ENCODE measurements around the gene CRYBG1. TPM values are rescaled to one million over a fixed set of nuclear protein-coding genes. Genes with fewer than 3 reads are reported as not detected.

The CRYBG1 gene
- total and polyA plus RNA-seq, 2 of the 4 experiments (the other 2 are of a cell fraction) = 0.38 to 1.1 TPM

DNA sequence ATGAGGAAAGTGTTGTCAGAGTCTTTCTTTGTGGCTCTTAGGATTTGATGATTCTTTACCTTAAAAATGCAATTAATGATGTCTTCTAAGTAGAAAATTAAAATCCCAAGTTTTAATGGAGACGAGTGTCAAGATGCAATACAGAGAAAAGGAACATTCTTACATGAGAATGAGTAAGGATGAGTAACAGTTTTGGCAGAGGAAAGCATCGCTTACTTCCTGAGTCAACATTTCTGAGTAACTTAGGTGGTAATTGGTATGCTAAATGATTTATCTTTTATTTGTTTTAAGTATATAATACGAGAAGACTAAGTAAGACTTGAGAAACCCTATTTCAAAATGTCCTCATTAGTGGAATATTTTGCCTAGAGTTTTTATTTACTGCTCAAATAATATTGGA, 167.5 kb downstream of the CRYBG1 start:
- H4K5ac ChIP-seq (ENCODE audit: low read depth, low read length) = no peak overlapping the region
- ATAC-seq (ENCODE audit: low read depth) (peak; percentile 75), DNase-seq (peak; percentile 98)
- H3K18ac ChIP-seq (ENCODE audit: low read depth, low read length) = no peak overlapping the region
- H2BK20ac ChIP-seq (ENCODE audit: low read depth, low read length) = no peak overlapping the region
- no peaks in the 10 kb centered on the region for H3K27me3 ChIP-seq (ENCODE audit: control insufficient read depth, insufficient read depth, low read length)
- peak overlapping the region; percentile 51; the same call in 1 of the 2 replicates for H3K4me2 ChIP-seq (ENCODE audit: low read depth, low read length)
- H3K79me1 ChIP-seq (ENCODE audit: low read depth in 1 of 2, low read length in 2 of 2) = no peaks in the 10 kb centered on the region
- no peak overlapping the region for H2AK9ac ChIP-seq (replicated peaks; ENCODE audit: low read depth, low read length, poor library complexity)
- H3K4ac ChIP-seq (ENCODE audit: low read depth, low read length) = no peak overlapping the region
- intact Hi-C loops (cut with micrococcal nuclease) = loop anchor here (2.0 kb wide), 1 partner anchor 15 kb away; no protein-coding TSS in a partner anchor
- no CpG with 5 or more reads among the region's 3 CpGs for WGBS, 2 experiments (ENCODE audit: extremely low coverage in 2 of 2, insufficient read length in 1 of 2)
- H2AFZ ChIP-seq (replicated peaks; ENCODE audit: low read length, poor library complexity) = no peak overlapping the region
- ChIA-PET POLR2A (ENCODE audit: unreplicated experiment) (no interaction called here), CTCF (no interaction called here)
- H3K14ac ChIP-seq (replicated peaks; ENCODE audit: low read depth, low read length) = no peak overlapping the region
- BruUV-seq (replicated peaks) = no TSS peak
- in situ Hi-C loops (cut with MboI; ENCODE audit: low sequenced_read_pairs) = no loop called here
- no peak overlapping the region for H3K27ac ChIP-seq (ENCODE audit: insufficient read depth, low read length)
- no peak for TF ChIP-seq RAD21 (IDR thresholded peaks at IDR 0.05; ENCODE audit: low read length)
- no peak for TF ChIP-seq BHLHE40 (IDR thresholded peaks at IDR 0.05; ENCODE audit: low read depth, low read length)
- TF ChIP-seq, protein P1, sequence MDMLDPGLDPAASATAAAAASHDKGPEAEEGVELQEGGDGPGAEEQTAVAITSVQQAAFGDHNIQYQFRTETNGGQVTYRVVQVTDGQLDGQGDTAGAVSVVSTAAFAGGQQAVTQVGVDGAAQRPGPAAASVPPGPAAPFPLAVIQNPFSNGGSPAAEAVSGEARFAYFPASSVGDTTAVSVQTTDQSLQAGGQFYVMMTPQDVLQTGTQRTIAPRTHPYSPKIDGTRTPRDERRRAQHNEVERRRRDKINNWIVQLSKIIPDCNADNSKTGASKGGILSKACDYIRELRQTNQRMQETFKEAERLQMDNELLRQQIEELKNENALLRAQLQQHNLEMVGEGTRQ (IDR thresholded peaks at IDR 0.05; ENCODE audit: low read depth, low read length) = no peak
- no peak for TF ChIP-seq SMC3 (IDR thresholded peaks at IDR 0.05; ENCODE audit: low read depth, low read length)
- TF ChIP-seq, protein P2, sequence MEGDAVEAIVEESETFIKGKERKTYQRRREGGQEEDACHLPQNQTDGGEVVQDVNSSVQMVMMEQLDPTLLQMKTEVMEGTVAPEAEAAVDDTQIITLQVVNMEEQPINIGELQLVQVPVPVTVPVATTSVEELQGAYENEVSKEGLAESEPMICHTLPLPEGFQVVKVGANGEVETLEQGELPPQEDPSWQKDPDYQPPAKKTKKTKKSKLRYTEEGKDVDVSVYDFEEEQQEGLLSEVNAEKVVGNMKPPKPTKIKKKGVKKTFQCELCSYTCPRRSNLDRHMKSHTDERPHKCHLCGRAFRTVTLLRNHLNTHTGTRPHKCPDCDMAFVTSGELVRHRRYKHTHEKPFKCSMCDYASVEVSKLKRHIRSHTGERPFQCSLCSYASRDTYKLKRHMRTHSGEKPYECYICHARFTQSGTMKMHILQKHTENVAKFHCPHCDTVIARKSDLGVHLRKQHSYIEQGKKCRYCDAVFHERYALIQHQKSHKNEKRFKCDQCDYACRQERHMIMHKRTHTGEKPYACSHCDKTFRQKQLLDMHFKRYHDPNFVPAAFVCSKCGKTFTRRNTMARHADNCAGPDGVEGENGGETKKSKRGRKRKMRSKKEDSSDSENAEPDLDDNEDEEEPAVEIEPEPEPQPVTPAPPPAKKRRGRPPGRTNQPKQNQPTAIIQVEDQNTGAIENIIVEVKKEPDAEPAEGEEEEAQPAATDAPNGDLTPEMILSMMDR (conservative IDR thresholded peaks at IDR 0.05; ENCODE audit: low read depth, low read length) = no peak
- TF ChIP-seq CEBPB (IDR thresholded peaks at IDR 0.05; ENCODE audit: low read depth, low read length) = peak; percentile 77
- peak; percentile 64 for TF ChIP-seq MAFK (IDR thresholded peaks at IDR 0.05; ENCODE audit: low read depth, low read length)
- TF ChIP-seq FOS (IDR thresholded peaks at IDR 0.05; ENCODE audit: low read depth, low read length) = peak; percentile 88
- TF ChIP-seq MAZ (IDR thresholded peaks at IDR 0.05; ENCODE audit: borderline replicate concordance, low read depth, low read length) = no peak
- TF ChIP-seq RCOR1 (IDR thresholded peaks at IDR 0.05; ENCODE audit: insufficient replicate concordance, low read length) = no peak
- TF ChIP-seq RFX5 (IDR thresholded peaks at IDR 0.05; ENCODE audit: low read depth, low read length) = no peak
- H4K20me1 ChIP-seq (ENCODE audit: insufficient read depth, low read length) = no peaks in the 10 kb centered on the region
- 0 out of 2 replicates have a peak, but pooled peaks cover 2% of the 10 kb centered on the region for H3K9me1 ChIP-seq (ENCODE audit: insufficient read depth, low read length)
- no peaks in the 10 kb centered on the region for H3K36me3 ChIP-seq (ENCODE audit: control insufficient read depth, insufficient read depth, low read length)
- no peak overlapping the region; the same call in 2 of the 3 replicates for H2BK15ac ChIP-seq (ENCODE audit: low read depth, low read length)
- H3K4me1 ChIP-seq (ENCODE audit: control insufficient read depth, insufficient read depth, low read length) = peaks cover 5% of the 10 kb centered on the region
- no peak overlapping the region for H4K91ac ChIP-seq (ENCODE audit: insufficient read depth, low read depth, low read length)
- H3K4me3 ChIP-seq (ENCODE audit: insufficient read depth, low read depth, low read length) = no peak overlapping the region
- no peak overlapping the region for H2AK5ac ChIP-seq (ENCODE audit: low read depth, low read length)
- H3K9ac ChIP-seq (ENCODE audit: low read depth, low read length) = no peak overlapping the region
- peak overlapping the region; percentile 99; the same call in 1 of the 2 replicates for H2BK120ac ChIP-seq (ENCODE audit: low read depth, low read length)
- H3K9me3 ChIP-seq (ENCODE audit: control insufficient read depth, insufficient read depth, low read length) = no peaks in the 10 kb centered on the region
- no peak overlapping the region for H3K23ac ChIP-seq (ENCODE audit: low read depth, low read length)
- peak overlapping the region; percentile 100 for H2BK5ac ChIP-seq (ENCODE audit: low read depth, low read length, poor library complexity, severe bottlenecking)
- dilution Hi-C loops (cut with HindIII; ENCODE audit: low sequenced_read_pairs, unreplicated experiment) = no loop called here
- 0 out of 2 replicates have a peak overlapping the region, but pooled peaks have one; percentile 37 for H3K56ac ChIP-seq (ENCODE audit: extremely low read depth, insufficient read depth, low read length)
- peak overlapping the region in 1 of 2 experiments; percentile 80; a peak in 1 of 4 replicates for H4K8ac ChIP-seq (ENCODE audit: low read depth in 2 of 2, low read length in 2 of 2)

Measured in IMR-90 (cell line).